Stimulated activated CD8-positive, alpha-beta memory T cell treated with anti-CD3 and anti-CD28 coated beads, Interleukin-15, amount 100 ng/mL, for 4 hours (primary cell): ENCODE results near the gene LGALS14.

ENCODE experiments used
- DNase-seq, 2 donors: peaks; one replicate each; pipeline ENCODE4 v3.0.0-alpha.2; 2020; ENCODE audit warnings: low read depth in 2 of 2

LGALS14 gene

DNA sequence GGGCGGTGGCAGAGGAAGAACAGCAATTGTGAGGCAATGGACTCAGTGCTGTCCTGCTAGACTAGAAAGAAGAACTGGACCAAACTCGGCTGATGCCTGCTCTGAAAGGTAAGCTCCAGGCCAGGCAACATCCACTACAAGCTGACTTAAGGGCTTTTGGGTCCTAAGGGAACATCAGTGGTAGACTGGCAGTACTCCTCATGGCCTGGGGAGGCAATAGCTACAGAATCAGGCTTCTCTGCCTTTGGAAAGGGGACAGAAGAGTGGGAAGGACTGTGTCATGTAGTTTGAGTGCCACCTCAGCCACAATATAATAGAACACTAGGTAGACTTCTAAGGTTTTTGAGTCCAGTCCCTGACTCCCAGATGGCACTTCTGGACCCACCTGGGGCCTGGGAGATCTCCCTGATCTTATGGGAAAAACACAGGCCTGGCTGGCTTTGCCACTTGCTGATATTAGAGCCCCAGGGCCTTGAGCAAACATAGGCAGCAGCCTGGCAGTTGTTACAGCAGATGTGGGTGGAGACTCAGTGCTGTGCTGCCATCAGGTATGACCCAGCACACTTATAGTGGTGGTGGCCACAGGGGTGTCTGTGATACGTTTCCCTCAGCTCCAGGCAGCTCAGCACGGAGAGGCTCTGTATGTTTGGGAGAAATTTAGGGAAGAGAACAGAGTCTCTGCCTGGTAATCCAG is 42.7 kb downstream of the LGALS14 start:
- DNase-seq = no peak

- no peak for DNase-seq
Observed at GRCh38 chr19:39749981-39750380, 45.7 kb downstream of the LGALS14 start.

DNA sequence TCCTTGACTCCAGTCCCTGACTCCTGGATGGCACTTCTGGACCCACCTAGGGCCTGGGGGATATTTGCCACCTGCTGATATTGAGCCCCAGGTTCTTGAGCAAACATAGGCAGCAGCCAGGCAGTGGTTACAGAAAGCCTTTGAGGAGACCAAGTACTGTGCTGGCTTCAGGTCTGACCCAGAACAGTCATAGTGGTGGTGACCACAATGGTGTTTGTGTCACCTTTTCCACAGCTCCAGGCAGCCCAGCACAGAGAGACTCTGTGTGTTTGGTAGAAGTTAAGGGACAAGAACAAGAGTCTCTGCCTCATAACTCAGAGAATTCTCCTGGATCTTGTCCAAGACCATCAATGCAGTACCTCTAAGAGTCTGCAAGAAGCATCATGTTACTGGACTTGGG is 48.1 kb downstream of the LGALS14 start:
- DNase-seq = no peak

DNA sequence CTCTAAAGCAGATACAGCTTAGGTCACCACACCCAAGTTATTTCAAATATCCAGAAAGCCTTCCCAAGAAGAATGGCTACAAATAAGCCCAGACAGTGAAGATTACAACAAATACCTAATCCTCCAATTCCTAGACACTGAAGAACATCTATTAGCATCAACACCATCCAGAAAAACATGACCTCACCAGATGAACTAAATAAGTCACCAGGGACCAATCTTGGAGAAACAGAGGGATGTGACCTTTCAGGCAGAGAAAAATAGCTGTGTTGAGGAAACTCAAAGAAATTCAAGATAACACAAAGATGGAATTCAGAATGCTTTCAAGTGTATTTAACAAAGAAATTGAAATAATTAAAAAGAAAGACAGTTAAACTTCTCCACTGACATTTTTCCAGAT is 48.5 kb downstream of the LGALS14 start:
- no peak for DNase-seq

DNA sequence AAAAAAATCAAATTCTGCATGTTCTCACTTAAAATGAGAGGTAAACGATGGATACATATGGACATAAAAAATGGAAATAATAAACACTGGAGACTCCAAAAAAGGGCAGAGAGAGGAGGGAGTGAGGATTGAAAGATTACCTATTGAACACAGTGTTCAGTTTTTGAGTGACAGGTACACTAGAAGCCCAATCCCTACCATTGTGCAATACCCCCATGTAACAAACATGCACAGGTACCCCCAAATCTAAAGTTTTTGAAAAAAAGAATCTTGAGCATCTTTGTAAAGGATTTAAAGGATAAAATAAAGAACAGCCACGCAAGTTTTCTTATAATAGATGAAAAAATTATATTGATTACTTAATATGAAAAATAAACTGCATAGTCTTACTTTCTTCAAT is 50.3 kb downstream of the LGALS14 start:
- DNase-seq = no peak

DNA sequence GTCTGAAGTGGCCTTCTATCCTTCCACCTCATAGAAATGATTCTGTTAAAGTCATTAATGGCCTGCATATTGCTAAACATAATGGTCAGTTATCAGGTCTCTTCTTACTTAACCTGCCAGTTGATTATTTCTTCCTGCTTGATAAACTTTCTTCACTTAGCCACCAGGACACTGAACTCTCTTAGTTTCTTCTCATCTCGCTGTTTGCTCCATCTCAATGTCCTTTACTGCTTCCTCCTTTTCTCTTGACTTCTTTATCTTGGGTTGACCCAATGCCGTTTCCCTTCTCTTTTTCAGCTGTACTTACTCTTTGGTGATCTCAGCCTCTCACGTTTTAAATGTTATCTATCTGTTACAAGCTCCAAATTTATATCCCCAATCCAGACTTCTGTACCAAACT is 50.7 kb downstream of the LGALS14 start:
- no peak for DNase-seq
